Activated T-helper 9 cell treated with anti-CD3 and anti-CD28 coated beads, Interleukin-2, amount 50 U/mL, for 16 hours (primary cell): Measurements from ENCODE around the gene MLYCD.

ENCODE experiments used
- DNase-seq: peaks from one replicate; pipeline ENCODE4 v3.0.0-alpha.2; 2020; ENCODE audit warnings: low read depth

Gene MLYCD

DNA sequence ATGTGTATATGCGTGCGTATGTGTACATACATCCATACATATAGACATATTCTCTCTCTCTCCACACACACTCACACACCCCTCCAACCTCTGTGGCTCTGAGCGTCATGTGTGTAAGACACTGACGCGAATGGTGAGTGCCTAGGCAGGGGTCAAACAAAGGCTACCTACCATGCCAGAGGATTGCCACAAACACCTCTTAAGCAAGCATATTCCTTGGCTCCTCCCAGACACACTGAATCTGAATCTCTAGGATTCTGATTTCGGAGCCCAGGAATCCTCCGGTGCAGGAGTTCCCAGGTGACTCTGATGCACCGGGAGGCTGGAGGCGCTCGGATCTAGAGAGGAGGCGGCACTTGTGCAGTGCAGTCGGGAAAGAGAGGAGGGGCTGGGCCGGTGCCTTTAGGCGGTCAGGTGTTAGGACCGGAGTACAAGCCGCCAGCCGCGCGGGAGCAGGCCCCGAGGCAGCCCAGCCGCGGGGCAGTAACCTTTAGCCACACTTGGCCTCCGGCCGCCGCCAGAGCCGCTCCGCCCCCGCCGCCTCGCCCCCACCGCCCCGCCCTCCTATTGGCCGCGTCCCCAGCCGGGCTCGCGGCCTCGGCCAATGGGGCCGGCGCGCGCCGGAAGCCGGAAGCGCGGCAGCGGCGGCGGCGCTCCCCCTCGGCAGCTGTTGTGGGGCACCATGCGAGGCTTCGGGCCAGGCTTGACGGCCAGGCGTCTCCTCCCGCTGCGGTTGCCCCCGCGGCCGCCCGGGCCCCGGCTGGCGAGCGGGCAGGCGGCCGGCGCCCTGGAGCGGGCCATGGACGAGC, at the start of gene MLYCD:
TSS of gene MLYCD (plus strand) at position 653 of the 809 bp plus-strand sequence. CDS start at position 683, 30 bp downstream.
- peak; percentile 65 for DNase-seq

DNA sequence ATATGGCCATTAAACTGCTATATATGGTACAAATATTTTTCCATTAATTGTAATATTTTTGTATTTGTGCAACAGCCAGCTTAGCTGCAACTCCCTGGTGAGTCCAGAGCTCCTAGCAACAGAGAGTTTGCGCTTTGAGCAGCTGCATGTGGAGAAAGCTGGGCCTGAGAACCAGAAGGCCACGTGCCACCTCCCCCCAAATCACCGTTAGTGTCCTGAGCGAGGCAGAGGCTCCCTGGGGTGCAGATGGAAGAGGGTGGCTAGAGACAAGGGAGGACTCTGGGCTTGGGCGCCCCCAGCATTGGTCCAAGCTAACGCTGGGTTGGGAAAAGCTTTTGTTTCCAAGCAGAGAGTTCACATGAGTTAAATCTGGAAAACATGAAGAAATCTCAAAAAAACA, 49.5 kb upstream of the MLYCD start:
- DNase-seq: no peak

DNA sequence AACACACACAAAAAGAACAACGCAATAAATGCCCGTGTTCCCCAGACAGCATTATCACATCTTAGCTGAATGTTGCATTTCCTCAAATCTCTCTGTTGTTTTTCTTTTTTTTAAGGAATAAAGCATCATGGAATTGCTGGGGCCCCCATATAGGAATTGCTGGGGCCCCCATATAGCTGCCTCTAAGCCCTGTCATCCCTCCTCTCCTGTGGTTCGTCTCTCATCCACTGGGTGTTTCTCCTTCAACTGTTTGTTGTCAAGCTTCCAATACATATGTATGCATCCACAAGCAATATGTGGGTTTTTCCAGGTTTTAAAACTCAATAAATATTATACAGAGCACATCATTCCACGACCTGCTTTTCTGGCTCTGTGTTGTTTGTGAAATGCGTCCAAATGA, 48.0 kb upstream of the MLYCD start:
- DNase-seq: no peak

DNA sequence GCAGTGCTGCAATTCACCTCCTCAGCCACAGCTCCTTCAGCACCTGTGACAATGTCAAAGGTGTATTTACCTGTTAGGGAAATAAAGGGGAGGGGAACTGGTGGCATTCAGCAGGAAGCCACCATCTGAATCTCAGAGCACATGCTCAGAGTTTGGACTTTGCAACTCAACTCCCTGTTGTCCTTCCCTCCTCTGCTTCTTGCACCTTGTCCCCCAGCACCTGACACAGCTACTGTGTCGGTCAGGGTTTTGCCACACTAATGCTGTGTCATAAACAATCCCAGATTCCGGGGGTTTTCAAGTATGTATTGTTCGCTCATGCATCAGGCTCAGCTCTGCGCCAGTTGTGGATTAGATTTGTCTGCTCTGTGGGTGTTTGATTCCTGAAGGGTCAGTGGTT, 47.4 kb upstream of the MLYCD start:
- no peak for DNase-seq

GRCh38 chr16:83852774-83853173, 46.1 kb upstream of the MLYCD start:
- DNase-seq: no peak

- no peak for DNase-seq
Measured at GRCh38 chr16:83853834-83854233, 45.1 kb upstream of the MLYCD start.

- no peak for DNase-seq
Measured at GRCh38 chr16:83854420-83854819, 44.5 kb upstream of the MLYCD start.

GRCh38 chr16:83856792-83857191, 42.1 kb upstream of the MLYCD start:
- no peak for DNase-seq

DNA sequence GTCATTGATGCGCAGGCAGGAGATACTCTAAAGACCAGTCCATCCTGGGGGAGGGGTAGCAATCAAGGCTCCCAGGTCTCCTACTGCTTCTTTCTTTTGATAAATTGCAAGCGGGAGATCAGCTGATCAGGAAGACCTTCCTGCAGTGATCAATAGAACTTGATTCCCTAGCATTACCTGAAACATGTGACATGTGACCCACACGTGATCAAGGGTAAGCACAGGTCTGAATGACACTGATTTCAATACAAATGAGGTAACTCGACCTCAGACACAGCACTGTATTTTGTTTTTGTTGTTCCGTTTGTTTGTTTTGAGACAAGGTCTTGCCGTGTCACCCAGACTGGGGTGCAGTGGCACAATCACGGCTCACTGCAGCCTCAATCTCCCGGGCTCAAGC, 39.6 kb upstream of the MLYCD start:
- DNase-seq: no peak

- DNase-seq: no peak
Measured at GRCh38 chr16:83862661-83863060, 36.3 kb upstream of the MLYCD start.

DNA sequence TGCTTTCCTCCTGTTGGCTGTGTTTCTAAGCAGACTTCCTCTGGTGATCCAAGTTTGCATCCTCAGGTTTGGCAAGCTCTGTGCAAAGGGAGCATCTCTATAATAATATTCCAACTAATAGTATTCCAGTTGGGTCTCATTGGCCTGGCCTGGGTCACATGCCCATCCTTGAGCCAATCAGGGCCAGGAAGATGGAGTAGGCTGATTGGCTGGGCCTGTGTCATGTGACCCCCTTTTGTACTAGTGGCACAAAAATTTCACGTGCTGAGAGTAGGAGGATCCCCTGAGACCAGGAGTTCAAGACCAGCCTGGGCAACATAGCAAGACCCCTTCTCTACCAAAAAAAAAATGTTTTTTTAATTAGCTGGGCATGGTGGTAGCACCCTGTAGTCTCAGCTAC, 35.2 kb upstream of the MLYCD start:
- DNase-seq: no peak

GRCh38 chr16:83870830-83871229, 28.1 kb upstream of the MLYCD start:
- DNase-seq: no peak

GRCh38 chr16:83878838-83879237, 20.1 kb upstream of the MLYCD start:
- DNase-seq: no peak

GRCh38 chr16:83882163-83882885, 16.6 kb upstream of the MLYCD start:
- DNase-seq: no peak

DNA sequence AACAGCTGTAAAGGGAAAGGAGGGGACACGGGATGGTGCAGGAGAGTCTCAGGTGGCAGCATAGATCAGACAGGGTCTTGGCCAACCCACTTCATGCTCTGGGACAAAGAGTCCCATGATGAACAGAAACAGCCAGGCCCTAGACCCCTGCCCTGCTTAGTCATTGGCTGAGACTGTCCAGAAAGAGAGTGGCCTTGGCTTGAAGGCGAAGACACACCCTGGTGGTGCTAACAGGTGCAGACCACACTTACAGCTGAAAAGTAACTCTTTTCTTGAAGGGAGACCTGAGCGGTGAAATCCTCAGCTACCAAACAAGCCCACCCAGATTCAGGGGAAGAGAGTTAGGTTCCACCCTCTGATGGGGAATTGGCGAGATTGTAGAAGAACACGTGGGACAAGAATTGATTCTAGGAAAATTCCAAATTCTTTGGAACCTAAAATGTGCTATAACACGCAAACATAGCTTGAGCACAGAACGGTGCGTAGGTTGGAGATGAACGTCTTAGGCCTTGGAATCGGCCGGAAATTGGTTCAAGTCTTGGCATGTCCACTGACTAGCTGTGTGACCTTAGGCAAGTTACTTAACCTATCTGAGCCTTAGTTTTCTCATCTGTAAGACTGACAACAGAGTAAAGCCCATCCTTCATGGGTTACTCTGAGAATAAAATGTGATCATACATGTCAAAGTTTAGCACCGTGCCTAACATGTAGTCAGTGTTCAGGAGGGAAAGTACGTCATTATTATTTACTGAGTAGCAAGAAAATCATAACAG, 12.5 kb upstream of the MLYCD start:
- no peak for DNase-seq

- no peak for DNase-seq
Measured at GRCh38 chr16:83887080-83887479, 11.8 kb upstream of the MLYCD start.

DNA sequence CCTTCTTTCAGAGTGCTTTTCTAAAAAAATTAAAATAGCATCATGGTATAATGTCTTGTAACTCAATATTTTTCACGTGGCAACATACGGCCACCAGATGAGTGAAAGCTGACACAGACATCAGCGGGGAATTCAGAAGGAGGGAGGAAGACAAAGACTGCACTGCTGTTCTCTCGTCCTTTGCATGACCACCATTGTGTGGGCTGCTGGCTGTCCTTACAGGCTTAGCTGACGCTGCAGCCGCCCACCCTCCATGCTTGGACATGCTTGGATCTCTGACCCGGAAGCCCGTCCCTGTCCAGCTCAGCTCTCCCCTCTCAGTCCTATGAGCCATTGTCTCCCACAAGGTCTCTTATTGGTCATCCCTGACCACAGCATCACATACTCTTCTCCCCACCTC, 11.4 kb upstream of the MLYCD start:
- no peak for DNase-seq

DNA sequence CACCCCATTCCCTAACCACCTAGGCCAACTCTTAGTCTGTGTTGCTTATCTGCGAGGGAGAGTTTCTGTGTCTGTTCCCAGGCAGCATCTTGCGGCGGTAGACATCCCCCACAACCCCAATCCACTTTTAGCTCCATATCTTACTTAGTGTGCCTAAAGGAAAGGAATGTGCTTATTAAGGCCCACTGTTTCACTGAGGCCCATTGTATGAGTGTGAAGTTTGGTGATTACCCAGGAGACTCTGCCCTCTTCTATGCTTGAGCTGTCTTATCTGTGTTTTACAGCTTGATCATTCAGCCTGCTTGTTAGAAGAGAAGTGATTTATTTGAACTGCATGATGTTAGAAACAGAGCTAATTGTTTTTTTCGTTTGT, 10.3 kb upstream of the MLYCD start:
- no peak for DNase-seq

DNA sequence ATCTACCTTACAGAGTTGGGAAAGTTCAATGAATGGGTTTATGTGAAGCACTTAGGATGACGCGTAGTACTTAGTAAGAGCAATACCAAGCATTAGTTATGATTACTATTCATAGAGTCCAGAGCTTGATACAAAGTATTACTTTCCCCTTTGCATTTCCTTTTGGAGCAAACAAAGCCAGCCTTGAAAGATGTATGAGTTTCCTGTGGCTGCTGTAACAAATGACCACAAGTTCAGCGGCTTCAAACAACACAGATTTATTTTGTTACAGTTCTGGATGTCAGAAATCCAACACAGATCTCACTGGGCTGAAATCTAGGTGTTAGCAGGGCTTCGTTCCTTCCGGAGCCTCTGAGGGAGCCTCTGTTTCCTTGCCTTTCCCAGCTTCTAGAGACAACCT, 8.6 kb upstream of the MLYCD start:
- no peak for DNase-seq

DNA sequence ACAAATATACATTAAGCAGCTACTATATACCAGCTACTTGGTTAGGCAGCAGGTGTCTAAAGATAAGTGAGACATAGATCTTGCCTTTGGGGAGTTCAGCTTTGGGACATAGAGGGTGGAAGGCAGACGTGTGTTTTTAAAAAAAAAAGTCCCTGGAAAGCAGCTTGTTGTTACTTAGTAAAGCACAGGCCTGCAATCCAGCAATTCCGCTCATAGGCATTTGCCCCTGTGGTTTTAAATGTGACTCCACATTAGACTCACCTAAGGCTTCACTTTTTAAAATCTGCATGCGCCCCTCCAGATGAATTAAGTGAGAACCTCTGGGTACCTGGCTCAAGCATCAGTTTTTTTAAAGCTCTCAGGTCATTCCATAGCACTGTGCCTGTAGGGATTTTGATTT, 7.2 kb upstream of the MLYCD start:
- no peak for DNase-seq

GRCh38 chr16:83895243-83895642, 3.7 kb upstream of the MLYCD start:
- DNase-seq: no peak

DNA sequence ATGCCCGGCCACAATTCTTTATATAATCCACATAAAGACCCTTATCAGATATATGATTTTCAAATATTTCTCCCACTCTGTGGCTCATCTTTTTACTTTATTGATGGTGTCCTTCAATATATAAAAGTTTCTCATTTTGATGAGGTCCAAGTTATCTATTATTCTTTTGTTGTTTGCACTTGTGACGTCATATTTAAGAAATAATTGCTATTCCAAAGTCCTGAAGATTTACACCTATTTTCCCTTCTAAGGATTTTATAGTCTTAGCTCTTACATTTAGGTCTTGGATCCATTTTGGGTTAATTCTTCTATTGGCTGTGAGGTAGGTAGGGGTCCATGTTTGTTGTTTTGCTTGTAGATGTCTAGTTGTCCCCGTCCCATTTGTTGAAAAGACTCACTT, 3.0 kb upstream of the MLYCD start:
- DNase-seq: no peak
